Endothelial cell of umbilical vein (primary cell): ENCODE measurements around the gene DPPA4.

ENCODE experiments used
- CTCF ChIP-seq, 2 donors: IDR thresholded peaks; 1 replicate in 1 of 2; 2 replicates in 1 of 2; pipeline ENCODE4 v1.5.1; 2011; ENCODE audit warnings: low read length in 2 of 2, mild to moderate bottlenecking in 2 of 2, moderate library complexity in 2 of 2, control low read depth in 1 of 2, inconsistent platforms in 1 of 2, low read depth in 1 of 2; ENCODE audit not compliant: insufficient read depth in 1 of 2; ENCODE audit errors: extremely low read depth in 1 of 2
- EZH2 ChIP-seq: IDR thresholded peaks from 2 replicates; pipeline ENCODE4 v1.6.1; 2012; ENCODE audit warnings: borderline replicate concordance, low read depth, mild to moderate bottlenecking, moderate library complexity, low read length, inconsistent platforms; ENCODE audit not compliant: severe bottlenecking
- FOS ChIP-seq: IDR thresholded peaks from 2 replicates; pipeline ENCODE4 v1.6.1; 2011; ENCODE audit warnings: mild to moderate bottlenecking, low read length, moderate library complexity, borderline replicate concordance; ENCODE audit not compliant: insufficient read depth
- GATA2 ChIP-seq: IDR thresholded peaks from 2 replicates; pipeline ENCODE4 v1.7.0; 2011; ENCODE audit warnings: low read depth, mild to moderate bottlenecking, moderate library complexity, mixed read lengths, low read length; ENCODE audit not compliant: insufficient read length, insufficient read depth
- MYC ChIP-seq: IDR thresholded peaks from one replicate; pipeline ENCODE4 v1.6.1; 2011; ENCODE audit warnings: mild to moderate bottlenecking, low read depth, low read length
- POLR2A ChIP-seq: IDR thresholded peaks from 2 replicates; pipeline ENCODE4 v1.6.1; 2012; ENCODE audit warnings: low read depth, mild to moderate bottlenecking, control low read depth, low read length
- POLR2AphosphoS5 ChIP-seq: IDR thresholded peaks from 2 replicates; pipeline ENCODE4 v1.6.1; 2012; ENCODE audit warnings: low read depth, mild to moderate bottlenecking, control low read depth, low read length, moderate library complexity; ENCODE audit not compliant: insufficient read depth
- TF ChIP-seq, protein P1 (sequence below): IDR thresholded peaks from 2 replicates; pipeline ENCODE4 v1.6.1; 2011; ENCODE audit not compliant: insufficient read depth, insufficient read length

- no peak for TF ChIP-seq POLR2AphosphoS5
- no peak for TF ChIP-seq CTCF (IDR thresholded peaks at IDR 0.05; ENCODE audit: extremely low read depth in 1 of 2, insufficient read depth in 1 of 2, low read depth in 1 of 2, low read length in 2 of 2)
- TF ChIP-seq FOS = no peak
- no peak for TF ChIP-seq GATA2
- no peak for TF ChIP-seq POLR2A
- TF ChIP-seq EZH2 = no peak
- TF ChIP-seq, protein P1, sequence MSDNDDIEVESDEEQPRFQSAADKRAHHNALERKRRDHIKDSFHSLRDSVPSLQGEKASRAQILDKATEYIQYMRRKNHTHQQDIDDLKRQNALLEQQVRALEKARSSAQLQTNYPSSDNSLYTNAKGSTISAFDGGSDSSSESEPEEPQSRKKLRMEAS = no peak
- no peak for TF ChIP-seq MYC
Observed at GRCh38 chr3:109372639-109373038, 35.3 kb upstream of the DPPA4 start.
